Mucosa of gallbladder (tissue), 1 donor: Measurements from ENCODE around the gene SYNGR2. TPM values are rescaled to one million over a fixed set of nuclear protein-coding genes. Genes with fewer than 3 reads are reported as not detected.
A peak's percentile ranks its signal among the peaks of the same experiment; 100 is the strongest.

Source experiments
- DNase-seq: peaks from one replicate; pipeline ENCODE4 v3.0.0-alpha.2; 2020; ENCODE audit warnings: low spot score
- total RNA-seq: library from RNA; stranded (reverse); gene quantifications from one replicate; pipeline ENCODE4 v1.2.1, GENCODE V29; 2021
- donor health status: DM: no; HTN: no; CAD: no.

Gene SYNGR2
- total RNA-seq, 1 donor from 2014 or later: 142 TPM

DNA sequence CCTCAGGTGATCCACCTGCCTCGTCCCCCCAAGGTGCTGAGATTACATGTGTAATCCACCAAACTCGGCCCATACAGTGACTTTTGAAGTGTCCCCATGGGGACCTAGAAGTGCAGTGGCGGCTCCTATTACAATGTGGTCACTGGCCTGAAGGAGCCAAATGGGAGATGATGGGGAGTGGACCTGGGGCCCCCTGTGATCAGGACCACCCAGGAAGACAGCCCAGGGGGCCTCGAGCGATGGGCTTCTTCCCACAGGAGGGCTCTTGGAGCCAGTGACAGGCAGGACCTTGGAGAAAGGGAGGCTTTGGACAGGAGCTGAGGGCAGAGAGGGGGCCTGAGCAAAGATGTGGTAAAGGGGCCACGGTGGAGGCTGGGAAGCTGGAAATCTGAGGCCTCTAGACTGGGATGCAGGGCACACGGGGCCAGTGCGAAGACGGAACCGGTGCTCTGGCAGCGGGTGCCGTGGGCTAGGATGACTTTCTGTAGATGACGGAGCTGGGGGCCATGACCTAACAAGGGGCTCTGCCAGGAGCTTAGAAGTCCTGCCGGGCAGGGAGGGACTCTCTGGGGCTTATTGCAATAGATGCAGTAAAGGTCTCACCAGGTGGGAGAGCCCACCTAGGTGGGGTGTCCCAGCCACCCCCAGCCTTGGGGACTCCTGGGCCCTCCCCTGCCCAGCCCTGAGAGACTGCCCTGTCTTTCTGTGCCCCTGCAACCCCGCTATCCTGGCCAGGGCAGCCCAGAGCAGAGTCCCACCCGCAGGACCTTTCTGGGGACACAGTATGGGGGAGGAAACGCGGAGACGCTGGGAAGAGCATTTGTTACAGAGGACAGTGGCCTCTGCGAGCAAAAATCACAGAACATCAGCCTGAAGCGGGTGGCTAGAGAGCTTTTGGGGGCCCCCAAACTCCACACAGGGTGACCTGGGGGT lies 24.9 kb upstream of the SYNGR2 start:
- DNase-seq: no peak

DNA sequence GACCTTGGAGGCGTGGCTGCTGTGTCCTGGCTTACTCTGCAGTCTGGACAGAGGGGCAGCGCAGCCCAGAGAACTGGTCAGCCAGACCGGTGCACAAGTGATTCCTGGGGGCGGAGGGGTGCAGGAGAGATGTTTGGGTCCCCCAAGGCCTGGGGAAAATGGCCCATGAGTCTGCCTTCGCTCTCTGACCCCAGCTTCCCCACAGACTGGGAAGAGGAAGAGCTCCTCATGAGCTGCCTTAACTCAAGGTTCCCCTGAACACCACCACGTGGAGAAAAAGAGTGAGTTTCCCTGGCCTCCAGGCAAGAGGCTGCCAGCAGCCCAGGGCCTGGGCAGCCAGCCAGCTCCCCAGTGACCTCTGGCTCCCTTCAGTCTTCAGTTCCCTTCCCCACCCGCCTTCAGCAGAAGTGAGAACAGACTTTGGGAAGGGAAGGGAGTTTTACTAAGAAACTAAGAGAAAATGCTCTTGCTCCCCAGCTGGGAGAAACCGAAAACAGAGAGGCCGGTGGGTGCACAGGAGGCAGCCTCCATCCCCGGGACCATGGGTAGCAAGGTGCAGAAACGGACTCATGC lies 24.1 kb upstream of the SYNGR2 start:
- peak; percentile 90 for DNase-seq

DNA sequence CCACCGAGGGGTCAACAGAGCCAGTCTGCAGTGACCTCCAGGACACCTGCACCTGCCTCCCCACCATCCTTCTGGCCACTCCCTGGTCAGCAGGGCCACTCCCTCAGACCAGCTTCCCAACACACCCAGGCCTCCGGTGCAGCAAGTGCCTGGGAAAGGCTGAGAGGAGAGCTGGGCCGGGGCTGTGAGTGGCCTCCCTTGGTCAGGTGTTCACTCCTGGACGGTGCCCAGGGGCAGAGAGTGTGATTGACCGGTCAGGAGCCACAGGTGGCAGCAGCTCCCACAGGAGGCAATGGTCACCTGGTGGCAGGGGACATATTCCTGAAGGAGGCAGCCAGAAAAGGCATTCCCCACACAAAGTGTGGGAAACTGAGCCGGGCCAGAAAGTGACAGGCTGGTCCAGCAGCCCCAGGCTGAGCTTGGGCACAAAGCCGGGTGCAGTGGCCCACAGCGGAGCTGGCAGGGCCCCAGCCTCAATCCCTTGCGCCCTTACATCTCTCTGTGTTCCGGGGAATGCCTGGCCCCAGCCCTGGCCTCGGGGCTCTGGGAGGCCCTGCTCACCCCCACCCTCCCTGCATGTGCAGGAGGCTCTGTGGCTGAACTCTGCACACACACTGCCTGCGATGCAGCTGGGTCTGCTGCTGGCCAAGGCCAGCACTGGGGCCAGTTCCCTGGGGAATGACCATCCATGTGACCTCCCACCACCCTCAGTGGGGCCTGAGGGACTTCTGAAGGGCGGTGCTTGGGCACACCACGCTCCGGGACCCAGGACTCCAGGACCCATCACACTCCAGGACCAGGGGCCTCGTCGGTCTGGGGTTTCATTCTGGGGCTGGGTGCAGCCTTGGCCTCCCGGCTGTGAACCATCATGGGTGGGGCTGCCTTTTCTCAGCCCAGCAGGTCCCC lies 23.4 kb upstream of the SYNGR2 start:
- peak; percentile 53 for DNase-seq

DNA sequence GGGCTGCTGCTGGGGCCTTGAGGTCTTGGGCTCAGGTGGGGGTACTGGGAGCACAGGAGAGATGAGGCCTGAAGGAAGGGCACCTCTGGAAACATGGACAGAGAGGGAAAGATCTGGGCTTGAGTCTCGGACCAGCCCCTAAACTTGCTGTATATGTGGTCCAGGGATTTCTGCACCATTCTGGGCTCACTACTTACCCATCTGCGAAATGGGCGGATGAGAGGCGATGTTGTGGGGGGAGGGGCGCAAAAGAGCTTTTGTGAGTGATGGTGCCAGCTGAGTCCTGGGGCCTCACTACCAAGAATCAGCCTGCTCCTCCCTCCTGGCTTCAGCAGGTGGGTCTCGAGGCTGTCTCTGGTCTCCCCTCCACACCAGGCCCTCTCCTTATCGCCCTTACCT lies 21.9 kb upstream of the SYNGR2 start:
- no peak for DNase-seq

DNA sequence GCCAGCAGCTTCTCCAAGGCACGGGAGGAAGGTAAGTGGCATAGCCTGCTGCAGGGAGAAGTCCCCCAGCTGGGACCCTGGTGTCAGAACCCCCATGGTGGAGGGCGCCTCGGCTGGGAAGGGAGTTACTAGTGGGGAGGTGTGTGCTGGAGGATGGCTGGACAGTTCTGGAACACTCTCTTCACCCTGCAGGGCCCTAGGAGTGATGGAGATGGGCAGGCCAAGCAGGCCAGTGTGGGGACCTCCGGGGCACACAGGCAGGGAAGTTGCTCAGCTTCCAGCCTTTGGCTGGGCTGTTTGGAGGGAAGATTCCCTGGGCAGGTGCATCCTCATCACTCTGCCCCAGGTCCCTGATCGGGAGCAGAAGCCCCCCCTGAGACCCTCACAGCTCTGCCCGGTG lies 21.5 kb upstream of the SYNGR2 start:
- no peak for DNase-seq

DNA sequence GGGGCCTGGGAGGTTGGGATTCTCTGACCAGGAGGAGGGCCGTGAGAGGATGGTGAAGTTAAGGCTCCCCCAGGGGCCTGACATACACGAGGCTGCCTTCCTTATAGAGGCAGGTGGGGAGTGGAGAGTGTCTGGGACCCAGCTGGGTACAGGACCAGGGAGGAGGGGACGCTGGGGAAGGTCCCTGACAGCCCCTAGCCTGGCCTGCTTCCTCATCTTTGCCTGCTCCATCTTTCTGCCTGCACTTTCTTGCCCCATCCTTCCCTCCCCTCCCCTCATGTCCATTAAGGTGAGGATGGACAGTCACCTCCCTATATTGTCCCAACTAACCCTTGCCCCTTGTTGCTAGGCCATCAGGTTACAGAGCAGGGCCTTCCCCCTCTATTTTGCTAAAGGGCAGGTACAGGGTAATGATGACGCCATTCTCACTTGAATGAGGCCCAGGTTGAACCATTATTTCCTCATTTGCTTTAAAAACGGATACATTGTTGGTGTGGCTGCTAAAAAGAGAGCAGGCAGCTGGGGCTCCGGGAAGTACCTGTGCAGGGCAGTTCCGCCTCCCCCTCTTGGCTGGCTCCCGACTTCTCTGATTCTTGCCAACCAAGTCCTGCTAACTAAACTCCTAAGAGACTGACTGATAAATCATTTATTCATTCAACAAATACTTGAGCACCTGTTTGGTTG lies 20.9 kb upstream of the SYNGR2 start:
- DNase-seq: no peak

DNA sequence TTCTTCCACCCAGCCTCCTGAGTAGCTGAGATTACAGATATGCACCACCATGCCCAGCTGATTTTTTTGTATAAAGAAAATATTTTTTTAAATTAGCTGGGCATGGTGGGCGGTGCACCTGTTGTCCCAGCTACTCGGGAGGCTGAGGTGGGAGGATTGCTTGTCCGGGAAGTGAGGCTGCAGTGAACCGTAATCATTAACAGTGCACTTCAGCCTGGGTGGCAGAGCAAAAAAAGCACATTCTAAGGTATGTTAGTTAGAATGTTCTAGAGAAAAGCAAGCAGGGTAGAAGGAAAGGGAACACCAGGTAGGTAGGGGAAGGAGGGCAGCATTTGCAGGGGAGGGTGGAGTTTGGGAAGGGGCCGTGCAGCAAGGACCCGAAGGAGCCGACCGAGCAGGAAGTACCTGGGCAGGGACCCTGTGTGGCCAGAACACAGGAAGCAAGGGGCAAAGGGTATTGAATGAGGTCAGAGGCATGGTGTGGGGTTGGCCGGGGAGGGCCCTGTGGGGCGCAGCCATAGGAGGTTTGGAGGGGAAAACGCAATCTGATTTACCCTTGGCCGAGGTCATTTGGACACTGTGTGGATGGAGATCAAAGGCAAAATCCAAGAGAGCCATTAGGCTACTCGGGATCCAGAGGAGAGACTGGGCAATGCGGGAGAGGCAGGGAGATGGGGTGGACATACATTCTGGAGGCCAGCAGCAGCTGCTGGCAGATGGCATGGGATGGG lies 19.9 kb upstream of the SYNGR2 start:
- DNase-seq: no peak

DNA sequence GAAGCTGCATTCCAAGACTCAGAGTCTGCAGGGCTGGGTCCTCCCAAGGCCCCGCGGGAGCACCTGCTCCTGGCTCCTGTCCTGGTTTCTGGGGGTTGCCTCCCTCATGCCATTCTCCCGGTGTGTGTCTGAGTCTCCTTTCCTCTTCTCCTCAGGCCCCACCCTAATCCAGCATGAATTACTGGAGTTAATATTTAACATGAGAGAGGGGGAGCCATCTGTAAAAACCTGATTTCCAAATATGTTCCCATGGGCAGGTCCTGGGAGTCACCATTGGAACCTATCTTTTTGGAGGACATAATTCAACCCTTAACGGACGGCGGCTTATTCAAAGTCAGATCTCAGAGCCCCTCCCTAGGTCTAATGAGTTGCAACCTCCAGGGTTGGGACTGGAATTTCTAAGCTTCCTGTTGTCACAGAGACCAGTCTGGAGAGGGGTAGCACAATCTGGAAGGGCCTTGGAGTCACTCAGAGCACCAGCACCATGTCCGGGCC lies 16.8 kb upstream of the SYNGR2 start:
- peak; percentile 59 for DNase-seq

DNA sequence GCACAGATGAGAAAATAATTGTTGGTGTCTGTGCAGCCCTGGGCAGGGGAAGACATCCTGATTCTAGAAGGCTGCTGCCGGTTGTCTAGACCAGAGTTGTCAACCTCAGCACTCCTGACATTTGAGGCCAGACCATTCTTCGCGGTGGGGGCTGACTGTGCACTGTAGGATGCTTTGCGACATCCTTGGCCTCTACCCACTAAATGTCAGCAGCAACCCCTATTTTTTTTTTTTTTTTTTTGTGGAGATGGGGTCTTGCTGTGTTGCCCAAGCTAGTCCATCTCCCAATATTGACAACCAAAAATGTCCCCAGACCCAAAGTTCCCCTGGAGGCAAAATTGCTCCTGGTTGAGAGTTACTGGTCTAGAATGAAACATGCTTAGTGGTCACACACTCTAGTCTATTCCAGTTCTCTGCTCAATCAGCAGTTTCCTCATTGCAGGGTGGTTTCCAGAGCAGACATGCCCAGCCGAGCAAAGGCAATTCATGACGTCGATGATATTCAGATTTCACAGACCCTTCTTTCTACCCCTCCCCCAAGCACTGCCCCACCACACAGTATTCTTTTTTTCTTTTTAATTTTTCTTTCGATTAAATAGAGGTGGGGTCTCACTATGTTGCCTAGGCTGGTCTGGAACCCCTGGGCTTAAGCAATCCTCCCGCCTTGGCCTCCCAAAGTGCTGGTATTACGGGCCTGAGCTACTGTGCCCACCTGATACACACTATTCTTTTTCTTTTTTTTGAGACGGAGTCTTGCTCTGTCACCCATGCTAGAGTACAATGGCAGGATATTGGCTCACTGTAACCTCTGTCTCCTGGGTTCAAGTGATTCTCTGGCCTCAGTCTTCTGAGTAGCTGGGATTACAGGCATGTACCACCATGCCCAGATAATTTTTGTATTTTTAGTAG lies 13.2 kb upstream of the SYNGR2 start:
- DNase-seq: peak; percentile 11

DNA sequence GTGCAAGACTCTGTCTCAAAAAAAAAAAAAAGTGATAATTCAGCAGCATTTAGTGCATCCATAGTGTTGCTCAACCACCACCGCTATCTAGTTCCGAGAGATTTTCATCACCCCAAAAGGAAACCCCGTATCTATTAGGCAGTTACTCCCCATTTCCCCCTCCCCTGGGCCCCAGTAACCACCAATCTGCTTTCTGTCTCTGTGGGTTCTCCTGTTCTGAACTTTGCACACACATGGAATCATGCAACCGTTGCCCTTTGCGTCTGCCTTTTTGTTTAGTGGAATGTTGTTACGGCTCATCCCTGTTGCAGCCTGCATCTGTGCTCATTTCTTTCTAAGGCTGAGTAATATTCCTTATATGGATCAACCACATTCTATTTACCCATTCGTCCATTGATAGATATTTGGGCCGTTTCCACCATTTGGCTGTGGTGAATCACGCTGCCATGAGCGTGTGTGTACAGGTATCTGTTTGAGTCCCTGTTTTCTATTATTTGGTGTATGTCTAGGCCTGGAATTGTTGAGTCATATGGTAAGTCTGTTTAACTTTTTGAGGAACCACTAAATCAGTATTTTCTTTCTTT lies 8.7 kb upstream of the SYNGR2 start:
- DNase-seq: no peak

DNA sequence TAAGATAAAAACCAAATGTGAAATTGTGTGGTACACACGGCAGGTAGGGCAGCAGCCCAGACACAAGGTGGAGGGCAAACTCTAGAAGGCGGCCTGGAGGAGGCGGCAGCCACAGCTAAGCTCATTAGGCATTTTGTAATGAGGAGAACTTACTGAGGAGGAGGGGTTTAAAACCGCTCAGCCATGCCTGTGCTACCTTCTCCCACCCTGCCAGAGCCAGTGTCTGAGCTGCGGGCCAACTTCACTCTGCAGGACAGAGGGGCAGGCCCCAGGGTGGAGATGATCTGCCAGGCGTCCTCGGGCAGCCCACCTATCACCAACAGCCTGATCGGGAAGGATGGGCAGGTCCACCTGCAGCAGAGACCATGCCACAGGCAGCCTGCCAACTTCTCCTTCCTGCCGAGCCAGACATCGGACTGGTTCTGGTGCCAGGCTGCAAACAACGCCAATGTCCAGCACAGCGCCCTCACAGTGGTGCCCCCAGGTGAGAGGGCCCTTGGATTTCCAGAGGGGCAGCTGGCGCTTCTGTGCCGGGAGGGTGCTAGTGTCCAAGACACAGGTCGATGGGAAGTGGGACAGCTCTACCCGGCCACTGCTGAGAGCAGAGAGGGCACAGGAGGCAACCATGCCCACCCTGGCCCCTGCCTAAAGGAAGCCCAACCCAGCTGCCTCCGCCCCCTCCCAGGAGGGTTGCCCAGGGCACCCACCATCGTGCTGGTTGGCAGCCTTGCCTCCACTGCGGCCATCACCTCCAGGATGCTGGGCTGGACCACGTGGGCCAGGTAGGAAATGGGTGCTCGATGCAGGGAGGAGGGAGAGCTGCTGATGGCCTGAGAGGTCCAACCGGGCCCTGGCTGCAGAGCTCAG lies 4.3 kb upstream of the SYNGR2 start:
- DNase-seq: no peak

DNA sequence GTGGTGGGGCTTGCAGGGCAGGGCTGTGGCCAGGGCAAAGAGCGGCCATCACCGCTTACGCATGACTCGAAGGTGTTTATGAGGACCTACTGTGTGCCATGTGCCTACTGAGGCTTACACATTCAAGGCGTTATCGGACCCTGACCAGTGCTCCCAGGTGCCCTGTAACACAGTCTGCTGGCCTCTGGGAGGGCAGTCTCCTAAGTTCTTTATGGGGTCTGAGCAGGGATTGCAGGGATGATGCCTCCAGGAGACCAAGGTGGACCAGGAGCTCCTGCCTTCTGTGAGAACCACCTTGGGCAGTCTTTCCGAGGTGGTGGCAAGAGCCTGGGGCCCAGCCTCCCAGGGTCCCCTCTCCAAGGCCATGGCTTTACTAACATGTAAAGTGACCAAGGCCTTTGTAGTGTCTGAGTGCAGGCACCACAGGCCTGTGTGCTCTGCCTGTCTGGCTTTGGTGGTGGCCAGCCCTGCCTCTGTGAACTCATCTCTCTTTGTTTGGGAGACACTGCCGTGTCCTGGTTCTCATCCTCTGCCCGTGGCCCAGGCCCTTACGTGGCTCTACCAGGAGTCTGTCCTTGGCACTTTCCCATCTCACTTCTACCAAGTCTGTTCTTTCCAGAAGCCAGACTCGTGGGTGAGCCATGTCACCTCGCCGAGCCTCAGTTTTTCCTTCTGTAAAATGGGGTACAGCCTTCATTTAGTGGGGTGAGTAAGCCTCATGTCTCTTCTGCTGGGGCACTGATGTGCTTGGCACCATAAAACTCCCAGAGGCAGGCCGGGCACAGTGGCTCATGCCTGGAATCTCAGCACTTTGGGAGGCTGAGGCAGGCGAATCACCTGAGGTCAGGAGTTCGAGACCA lies 3.4 kb upstream of the SYNGR2 start:
- DNase-seq: no peak

DNA sequence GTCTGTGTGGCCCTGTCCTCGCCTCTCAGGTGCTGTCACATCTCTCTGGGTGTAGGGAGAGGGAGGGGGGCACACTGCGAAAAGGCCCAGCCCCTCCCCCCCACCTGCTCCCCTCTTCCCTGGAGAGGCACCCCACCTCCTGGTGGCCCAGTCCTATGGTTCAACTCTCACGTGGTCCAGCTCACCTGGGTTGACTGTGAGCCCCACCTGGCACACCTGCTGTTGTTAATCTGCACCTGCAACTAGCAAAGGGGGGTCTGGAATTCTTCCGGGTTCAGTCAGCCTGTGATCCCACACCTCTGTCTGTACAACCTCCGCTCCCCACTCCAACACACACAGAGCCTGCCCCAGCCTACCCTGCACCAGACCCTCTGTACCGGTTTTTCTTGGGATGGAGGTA lies 2.0 kb upstream of the SYNGR2 start:
- DNase-seq: no peak

DNA sequence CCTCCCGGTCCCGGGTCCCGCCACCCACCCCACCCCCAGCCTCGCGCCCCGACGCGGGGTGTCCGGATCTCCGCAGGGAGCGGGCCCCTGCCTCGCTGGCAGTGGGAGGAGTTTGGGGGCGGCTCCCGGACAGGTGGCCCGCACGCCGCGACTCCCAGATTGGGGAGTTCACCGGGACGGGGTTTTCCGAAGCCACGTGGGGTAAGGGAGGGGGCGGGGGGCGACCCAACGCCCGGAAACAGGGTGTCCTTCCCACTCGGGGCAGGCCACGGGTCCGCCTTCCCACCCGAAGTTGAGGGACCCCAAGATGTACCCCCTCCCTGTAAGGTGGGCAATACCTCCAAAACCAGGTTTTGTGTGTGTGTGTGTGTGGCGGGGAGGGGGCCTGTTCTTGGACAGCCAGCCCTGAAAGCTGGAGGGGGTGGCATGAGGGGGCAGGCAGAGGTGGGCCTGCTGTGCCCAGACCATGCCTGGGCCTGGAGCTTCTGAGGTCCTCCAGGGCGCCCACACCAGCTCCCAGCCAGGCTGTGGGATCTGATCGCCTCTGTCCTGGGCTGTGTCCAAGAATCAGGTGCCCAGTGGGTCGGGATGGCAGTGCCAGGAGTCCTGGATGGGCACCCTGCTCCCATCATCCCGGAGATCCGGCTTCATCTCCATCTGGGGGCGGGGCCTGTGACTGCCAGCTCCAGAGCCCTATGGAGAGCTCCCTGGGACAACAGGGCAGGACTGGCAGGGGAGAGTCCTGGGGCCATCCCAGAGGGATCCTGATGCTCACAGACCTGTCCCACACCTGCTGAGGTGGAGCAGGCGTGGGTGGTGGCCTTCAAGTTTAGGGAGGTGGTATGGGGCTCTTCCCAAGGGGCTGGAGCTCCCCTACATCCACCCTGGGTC lies 767 bp downstream of the SYNGR2 start:
- no peak for DNase-seq

DNA sequence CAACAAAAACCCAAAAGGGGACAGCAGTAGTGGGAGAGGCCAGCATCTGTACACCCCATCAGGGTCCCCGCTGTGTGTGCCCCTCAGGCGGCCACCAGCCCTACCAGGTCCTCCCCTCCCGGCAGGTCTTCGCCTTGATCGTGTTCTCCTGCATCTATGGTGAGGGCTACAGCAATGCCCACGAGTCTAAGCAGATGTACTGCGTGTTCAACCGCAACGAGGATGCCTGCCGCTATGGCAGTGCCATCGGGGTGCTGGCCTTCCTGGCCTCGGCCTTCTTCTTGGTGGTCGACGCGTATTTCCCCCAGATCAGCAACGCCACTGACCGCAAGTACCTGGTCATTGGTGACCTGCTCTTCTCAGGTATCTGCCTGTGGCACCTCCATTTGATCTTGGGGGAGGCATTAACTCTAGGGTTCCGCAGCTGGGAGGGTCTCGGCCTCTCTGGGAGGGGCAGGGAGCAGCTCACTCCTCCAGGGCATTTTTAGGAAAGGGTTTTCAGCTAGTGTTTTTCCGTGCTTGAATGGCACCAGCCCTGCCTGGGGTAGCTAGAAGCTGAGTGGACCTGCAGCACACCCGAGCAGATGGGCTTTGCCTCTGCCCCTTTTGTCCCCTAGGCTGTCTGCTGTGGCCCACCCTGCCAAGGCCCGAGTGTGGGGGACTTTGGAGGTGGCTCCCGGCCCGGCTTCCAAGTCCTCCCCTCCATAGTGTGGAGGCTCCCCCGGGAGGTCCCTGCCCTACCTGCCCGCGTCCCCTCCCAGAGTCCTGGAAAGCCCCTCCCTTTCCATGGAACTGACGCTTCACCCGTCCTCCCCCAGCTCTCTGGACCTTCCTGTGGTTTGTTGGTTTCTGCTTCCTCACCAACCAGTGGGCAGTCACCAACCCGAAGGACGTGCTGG lies 2.6 kb downstream of the SYNGR2 start:
- DNase-seq: no peak
